Mononuclear cell (primary cell): ENCODE results near the gene COL1A1. TPM values are rescaled to one million over a fixed set of nuclear protein-coding genes. Genes with fewer than 3 reads are reported as not detected.

Source experiments
- H3K27me3 ChIP-seq: 2 replicates; pipeline ENCODE4 v1.6.0; 2011; ENCODE audit warnings: low read length, control low read depth; ENCODE audit not compliant: insufficient read depth
- H3K4me1 ChIP-seq: 2 replicates; pipeline ENCODE4 v1.5.1; 2011; ENCODE audit warnings: mild to moderate bottlenecking, low read length, control low read depth; ENCODE audit not compliant: insufficient read depth
- H3K4me3 ChIP-seq: 2 replicates; pipeline ENCODE4 v1.5.1; 2011; ENCODE audit warnings: mild to moderate bottlenecking, low read length, moderate library complexity
- H3K9me3 ChIP-seq: 2 replicates; pipeline ENCODE4 v1.5.1; 2011; ENCODE audit warnings: low read depth, mild to moderate bottlenecking, control low read depth, low read length
- total RNA-seq: library from RNA; depleted of rRNA; stranded (reverse); fragments of >200 nt; gene quantifications from one replicate; pipeline ENCODE4 v1.2.3, GENCODE V29; 2012

The COL1A1 gene
- total RNA-seq, 1 donor, result 2.9 TPM

GRCh38 chr17:50187394-50187725 is 14.1 kb downstream of the COL1A1 start:
- Histone ChIP-seq H3K4me1 (peaks cover 28% of the 10 kb centered on the region), H3K4me3 (no peak overlapping the region), H3K27me3 (no peaks in the 10 kb centered on the region), H3K9me3 (no peaks in the 10 kb centered on the region)

DNA sequence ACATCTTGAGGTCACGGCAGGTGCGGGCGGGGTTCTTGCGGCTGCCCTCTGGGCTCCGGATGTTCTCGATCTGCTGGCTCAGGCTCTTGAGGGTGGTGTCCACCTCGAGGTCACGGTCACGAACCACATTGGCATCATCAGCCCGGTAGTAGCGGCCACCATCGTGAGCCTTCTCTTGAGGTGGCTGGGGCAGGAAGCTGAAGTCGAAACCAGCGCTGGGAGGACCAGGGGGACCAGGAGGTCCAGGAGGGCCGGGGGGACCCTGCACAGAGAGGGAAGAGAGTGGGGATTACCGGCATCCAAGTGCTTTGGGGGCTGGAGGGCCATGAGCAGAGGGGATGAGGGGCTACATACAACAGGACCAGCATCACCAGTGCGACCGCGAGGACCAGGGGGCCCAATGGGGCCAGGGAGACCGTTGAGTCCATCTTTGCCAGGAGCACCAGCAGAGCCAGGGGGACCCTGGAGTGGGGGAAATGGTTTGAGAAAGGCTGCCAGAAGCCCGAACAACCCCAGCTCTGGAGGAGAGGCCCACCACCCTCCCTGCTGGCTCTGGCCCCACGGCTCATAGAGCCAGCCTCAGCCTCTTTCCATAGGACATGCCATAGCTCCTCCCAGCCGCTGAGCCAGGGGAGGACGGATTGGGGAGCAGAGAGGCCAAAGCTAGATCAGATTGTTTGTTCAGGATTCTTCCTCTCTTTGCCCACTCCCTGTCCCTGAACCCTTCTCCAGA is 14.6 kb downstream of the COL1A1 start:
- no peaks in the 10 kb centered on the region for H3K27me3 ChIP-seq
- no peak overlapping the region for H3K4me3 ChIP-seq
- peaks cover 28% of the 10 kb centered on the region for H3K4me1 ChIP-seq
- no peaks in the 10 kb centered on the region for H3K9me3 ChIP-seq

DNA sequence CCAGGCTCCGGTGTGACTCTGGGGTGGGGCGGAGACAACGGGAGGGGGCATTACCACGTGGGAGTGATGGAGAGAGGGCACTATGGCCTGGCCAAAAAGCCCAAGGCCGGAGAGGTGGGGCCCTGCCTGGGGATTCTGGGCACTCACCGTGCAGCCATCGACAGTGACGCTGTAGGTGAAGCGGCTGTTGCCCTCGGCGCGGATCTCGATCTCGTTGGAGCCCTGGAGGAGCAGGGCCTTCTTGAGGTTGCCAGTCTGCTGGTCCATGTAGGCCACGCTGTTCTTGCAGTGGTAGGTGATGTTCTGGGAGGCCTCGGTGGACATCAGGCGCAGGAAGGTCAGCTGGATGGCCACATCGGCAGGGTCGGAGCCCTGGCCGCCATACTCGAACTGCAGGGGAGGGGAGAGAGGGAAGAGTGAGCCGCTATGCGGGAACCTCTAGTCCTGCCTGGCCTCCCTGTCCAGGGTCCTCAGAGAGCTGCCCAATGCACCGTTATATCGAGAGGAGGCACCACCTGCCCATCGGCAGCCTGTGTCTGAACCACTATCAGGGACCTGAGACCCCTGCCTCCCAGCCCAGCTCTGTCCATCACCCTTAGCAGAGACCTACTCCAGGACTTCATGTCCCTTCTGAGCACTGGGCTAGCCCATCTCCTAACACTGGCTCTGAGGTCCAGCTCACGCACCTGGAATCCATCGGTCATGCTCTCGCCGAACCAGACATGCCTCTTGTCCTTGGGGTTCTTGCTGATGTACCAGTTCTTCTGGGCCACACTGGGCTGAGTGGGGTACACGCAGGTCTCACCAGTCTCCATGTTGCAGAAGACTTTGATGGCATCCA is 15.6 kb downstream of the COL1A1 start:
- H3K27me3 ChIP-seq, result no peaks in the 10 kb centered on the region
- peaks cover 28% of the 10 kb centered on the region for H3K4me1 ChIP-seq
- no peaks in the 10 kb centered on the region for H3K9me3 ChIP-seq
- H3K4me3 ChIP-seq, result no peak overlapping the region

DNA sequence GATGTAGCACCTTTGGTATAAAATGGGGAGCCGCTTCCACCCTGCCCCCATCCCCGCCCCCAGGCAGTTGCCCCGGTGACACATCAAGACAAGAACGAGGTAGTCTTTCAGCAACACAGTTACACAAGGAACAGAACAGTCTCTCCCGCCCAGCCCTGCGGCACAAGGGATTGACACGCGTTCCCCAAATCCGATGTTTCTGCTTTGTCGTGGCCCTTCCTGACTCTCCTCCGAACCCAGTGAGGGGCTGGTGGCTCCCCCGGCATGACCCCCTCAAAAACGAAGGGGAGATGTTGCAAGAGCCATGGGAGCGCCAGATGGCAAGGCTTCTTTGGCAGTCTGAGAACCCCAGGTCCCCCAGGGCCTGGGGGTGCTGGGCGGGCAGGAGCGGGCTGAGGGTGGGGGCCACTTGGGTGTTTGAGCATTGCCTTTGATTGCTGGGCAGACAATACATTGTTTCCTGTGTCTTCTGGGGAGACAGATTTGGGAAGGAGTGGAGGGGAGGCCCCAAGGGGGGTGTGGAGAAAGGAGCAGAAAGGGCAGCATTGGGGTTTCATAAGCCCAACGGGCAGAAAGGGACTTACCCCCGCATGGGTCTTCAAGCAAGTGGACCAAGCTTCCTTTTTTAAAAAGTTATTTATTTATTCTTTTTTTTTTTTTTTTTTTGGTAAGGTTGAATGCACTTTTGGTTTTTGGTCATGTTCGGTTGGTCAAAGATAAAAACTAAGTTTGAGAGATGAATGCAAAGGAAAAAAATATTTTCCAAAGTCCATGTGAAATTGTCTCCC is 16.6 kb downstream of the COL1A1 start:
- Histone ChIP-seq H3K9me3 (no peaks in the 10 kb centered on the region), H3K4me3 (no peak overlapping the region), H3K4me1 (peaks cover 28% of the 10 kb centered on the region), H3K27me3 (no peaks in the 10 kb centered on the region)

GRCh38 chr17:50184064-50184463 is 17.4 kb downstream of the COL1A1 start:
- Histone ChIP-seq H3K4me3 (no peak overlapping the region), H3K4me1 (peaks cover 28% of the 10 kb centered on the region), H3K9me3 (no peaks in the 10 kb centered on the region), H3K27me3 (no peaks in the 10 kb centered on the region)

DNA sequence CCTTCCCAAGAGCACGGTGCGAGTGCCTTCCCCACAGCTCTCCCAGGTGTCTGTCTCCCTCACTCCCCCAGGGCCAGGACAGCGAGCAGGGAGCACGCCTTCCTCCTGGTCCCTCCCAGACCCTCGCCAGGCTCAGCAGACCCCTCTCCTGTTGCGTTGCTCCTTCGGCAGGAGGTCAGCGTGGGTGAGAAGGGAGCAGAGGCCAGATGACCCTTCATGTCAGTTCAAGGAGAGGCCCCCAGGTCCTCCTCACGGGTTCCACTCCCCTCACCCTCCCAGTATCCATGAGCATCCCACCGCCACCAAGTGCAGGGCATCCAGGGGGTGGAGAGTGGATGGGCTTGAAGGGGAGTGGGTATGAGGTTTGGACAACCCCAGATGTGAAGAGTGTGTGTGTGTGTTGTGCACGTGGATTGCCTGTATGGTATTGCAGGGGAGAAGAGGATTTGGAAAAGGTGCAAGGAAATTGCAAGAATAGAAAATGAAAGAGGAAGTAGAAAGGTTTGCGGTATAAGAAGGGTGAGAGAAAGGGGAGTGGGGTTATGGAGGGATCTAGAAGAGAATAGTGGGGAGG is 17.9 kb downstream of the COL1A1 start:
- Histone ChIP-seq H3K27me3 (no peaks in the 10 kb centered on the region), H3K4me3 (no peak overlapping the region), H3K4me1 (peaks cover 28% of the 10 kb centered on the region), H3K9me3 (no peaks in the 10 kb centered on the region)

GRCh38 chr17:50182783-50183420 is 18.5 kb downstream of the COL1A1 start:
- Histone ChIP-seq H3K9me3 (no peaks in the 10 kb centered on the region), H3K4me3 (no peak overlapping the region), H3K27me3 (no peaks in the 10 kb centered on the region), H3K4me1 (peaks cover 34% of the 10 kb centered on the region)

DNA sequence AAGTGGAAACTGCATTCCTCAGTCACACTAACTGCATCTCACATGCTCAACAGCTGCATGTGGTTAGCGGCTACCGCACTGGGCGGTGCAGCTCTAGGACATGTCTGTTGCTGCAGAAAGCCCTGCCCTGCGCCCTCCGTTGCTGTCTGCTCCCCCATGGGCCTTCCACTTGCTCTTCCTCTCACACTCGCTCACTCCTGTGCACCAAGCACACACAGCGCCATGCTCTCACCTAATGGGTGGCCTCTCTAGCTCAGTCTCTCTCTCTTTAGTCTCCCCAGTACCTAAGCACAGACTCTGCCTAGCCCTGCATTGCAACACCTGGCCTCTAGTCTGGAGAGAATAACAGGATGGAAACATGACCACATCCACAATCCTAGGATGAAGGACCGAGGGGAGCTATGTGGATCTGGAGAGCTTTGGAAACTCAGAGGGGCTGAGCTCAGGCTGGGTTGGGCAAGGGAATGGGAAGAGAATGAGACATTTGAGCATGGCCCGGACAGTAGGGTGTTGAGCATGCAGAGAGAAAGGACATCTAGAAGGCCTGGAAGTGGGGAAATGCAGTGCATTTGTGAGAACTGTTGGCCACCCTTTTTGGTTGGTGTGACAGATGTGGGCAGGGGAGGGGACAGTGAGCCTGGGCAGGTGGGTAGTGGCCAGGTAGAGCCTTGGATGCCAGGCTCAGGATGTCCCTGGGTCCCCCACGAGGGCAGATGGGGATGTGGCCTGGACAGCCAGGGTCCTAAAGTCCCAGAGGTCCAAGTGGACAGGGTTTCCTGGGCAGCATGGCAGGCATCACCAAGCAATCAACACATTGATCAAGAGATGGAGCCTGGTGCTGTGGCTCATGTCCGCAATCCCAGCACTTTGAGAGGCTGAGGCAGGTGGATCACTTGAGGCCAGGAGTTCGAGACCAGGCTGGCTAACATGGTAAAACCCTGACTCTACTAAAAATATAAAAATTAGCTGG is 19.6 kb downstream of the COL1A1 start:
- Histone ChIP-seq H3K9me3 (no peaks in the 10 kb centered on the region), H3K4me3 (no peak overlapping the region), H3K4me1 (peaks cover 36% of the 10 kb centered on the region), H3K27me3 (no peaks in the 10 kb centered on the region)

DNA sequence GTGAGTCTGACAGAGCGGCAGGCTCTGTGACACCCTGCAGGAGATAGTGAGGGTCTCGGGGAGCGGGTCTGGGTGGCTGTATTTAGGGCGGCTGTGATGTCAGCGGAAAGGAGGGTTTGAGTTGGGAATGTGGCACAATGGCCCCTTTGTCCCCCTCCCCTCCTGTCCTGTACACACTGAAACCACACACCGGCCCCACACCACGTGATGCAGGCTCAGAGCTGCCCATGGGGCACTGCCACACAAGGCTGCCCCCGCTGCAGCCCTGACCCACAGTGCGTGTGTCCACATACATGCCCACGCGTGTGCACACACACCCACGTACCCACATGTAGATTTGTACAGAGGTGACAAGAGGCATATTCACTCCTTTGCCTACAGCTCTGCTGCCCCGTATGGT is 20.3 kb downstream of the COL1A1 start:
- no peaks in the 10 kb centered on the region for H3K9me3 ChIP-seq
- H3K27me3 ChIP-seq, result no peaks in the 10 kb centered on the region
- no peak overlapping the region for H3K4me3 ChIP-seq
- H3K4me1 ChIP-seq, result peaks cover 36% of the 10 kb centered on the region

DNA sequence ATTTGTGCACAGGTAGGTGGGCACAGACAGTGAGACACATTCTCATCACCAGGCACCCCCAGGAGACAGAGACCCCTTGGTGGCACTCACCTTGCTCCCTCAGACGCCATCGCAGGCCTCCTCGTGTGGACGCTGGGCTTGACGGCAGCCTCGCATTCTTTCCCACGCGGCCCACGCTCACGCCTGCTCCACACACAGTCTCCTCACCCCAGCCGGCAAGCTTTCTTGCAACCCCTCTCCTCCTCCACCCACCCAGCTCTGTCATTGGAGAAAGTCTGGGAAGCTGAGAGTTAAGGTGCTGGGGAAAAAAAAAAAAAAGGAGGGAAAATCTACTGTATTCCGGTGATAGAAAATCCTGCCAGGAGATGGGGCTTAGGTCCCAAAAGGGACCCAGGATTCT is 20.8 kb downstream of the COL1A1 start:
- H3K4me3 ChIP-seq, result no peak overlapping the region
- H3K27me3 ChIP-seq, result no peaks in the 10 kb centered on the region
- peaks cover 36% of the 10 kb centered on the region for H3K4me1 ChIP-seq
- no peaks in the 10 kb centered on the region for H3K9me3 ChIP-seq

- no peaks in the 10 kb centered on the region for H3K27me3 ChIP-seq
- peaks cover 31% of the 10 kb centered on the region for H3K4me1 ChIP-seq
- no peaks in the 10 kb centered on the region for H3K9me3 ChIP-seq
- H3K4me3 ChIP-seq, result no peak overlapping the region
Measured at GRCh38 chr17:50180111-50180510, 21.3 kb downstream of the COL1A1 start.

- no peak overlapping the region for H3K4me3 ChIP-seq
- H3K27me3 ChIP-seq, result no peaks in the 10 kb centered on the region
- peaks cover 12% of the 10 kb centered on the region for H3K4me1 ChIP-seq
- H3K9me3 ChIP-seq, result no peaks in the 10 kb centered on the region
Measured at GRCh38 chr17:50177983-50178834, 23.2 kb downstream of the COL1A1 start.

DNA sequence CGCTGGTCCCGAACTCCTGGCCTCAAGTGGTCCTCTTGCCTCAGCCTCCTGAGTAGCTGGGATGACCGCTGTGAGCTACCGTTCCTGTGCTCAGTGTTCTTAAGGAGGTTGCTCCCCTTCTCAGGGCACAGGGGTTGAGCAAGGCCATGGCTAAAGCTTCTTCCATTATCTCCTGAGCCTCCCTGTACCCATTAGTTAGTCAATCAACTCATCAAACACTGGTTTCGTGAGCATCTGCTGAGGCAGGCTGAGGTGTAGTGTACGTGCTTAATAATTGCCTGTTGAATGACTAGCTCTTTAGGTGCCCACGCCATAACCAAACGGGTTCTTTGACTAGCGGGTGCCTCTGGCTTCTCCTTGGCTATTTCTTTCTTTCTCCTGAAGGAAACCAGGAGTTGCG is 24.0 kb downstream of the COL1A1 start:
- Histone ChIP-seq H3K4me1 (peaks cover 7% of the 10 kb centered on the region), H3K27me3 (no peaks in the 10 kb centered on the region), H3K9me3 (no peaks in the 10 kb centered on the region), H3K4me3 (no peak overlapping the region)
